IPS DF 4.7 (cell line): ENCODE measurements around the gene GRIP1.
"Not testable (repeated sequence)": the region's sequence is repeated elsewhere in the genome, so short reads cannot be mapped to it uniquely, and the experiment has no call there.

Source experiments
- DNase-seq: peaks from one replicate; pipeline ENCODE4 v3.0.0-alpha.2; 2013; ENCODE audit warnings: low spot score; ENCODE audit errors: extremely low read depth

Gene GRIP1

DNA sequence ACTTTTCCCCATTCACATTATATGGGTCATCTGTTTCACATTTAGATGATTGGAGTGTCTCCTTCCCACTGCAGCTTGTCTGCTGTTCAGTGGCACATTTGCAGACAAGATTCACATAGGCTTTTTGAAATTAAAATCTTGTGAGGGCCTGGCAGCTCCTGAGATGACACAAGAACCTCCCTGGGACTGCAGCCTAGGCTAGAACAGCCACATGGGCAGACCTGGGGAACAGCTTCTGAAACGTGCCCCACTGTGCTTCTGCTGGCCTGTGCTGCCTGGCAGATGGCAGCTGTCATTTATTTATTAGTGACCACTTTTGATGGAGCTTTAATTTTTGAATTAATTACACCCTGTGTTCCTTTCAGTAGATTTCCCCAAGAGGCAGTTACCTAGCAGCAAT lies 137.4 kb downstream of the GRIP1 start:
- DNase-seq: no peak

DNA sequence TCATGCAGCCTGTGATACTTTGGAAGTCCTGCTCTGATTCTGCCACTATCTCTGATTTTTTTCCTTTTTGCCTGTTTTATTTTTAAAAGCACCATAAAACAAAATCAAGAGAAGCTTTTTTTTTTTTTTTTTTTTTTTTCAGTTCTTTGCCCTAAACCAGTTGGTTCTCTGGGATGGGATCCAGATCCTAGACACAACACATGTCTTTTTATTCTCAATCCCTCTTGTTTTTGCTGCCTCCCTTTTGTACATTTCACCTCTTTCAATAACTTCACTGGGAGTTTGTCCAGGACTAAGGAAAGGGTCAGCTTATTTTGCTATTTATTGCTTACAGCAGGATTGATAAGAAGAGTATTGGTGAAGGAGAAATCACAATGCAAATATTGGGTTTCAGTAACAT lies 139.4 kb downstream of the GRIP1 start:
- no peak for DNase-seq

DNA sequence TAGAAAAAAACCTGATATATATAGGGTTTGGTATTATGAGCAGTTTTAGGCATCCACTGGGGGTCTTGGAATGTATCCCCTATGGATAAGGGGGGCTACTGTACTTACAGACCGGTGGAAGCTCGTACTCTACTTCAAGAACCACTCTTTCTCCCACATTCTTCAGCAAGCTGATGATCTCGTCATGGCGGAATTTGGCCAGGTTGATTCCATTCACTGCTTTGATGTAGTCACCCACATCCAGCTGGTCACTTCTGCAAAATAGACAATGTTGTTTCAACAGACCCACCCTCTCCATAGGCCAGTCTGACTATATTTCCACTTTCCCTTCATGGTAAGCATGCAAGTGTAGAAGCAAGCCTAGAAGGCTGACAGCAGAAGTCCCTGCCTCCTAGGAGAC lies 139.9 kb downstream of the GRIP1 start:
- peak; percentile 36 for DNase-seq

DNA sequence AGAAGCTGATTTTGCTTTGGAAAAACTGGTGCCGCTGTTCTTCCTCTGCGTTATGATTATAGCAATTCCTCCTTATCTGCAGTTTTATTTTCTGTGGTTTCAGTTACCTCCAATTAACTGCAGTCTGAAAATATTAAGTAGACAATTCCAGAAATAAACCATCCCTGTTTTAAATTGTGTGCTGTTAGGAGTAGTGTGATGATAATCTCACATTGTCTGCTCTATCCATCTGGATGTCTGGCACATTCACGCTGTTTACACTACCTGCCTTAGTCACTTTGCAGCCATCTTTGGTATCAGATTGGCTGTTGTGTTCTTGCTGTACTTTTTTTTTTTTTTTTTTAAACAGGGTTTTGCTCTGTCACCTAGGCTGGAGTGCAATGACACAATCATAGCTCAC lies 141.0 kb downstream of the GRIP1 start:
- DNase-seq: no peak

DNA sequence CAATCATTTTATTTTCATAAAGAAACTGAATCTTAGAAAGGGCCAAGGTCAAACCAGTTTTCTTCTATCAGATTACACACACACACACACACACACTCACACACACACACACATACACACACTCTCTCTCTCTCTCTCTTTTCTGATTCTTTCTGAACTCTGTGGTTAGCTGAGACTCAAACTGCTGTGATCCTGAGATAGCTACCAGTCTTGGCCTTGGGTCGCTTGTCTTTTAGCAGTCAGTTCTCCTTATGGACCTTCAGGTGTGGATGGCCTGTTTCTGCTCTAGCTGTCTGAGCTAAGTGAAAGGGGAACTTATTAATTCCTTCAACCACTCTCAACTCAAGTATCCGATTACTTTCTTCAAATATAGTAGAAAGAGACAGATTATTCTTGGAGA lies 145.1 kb downstream of the GRIP1 start:
- no peak for DNase-seq

DNA sequence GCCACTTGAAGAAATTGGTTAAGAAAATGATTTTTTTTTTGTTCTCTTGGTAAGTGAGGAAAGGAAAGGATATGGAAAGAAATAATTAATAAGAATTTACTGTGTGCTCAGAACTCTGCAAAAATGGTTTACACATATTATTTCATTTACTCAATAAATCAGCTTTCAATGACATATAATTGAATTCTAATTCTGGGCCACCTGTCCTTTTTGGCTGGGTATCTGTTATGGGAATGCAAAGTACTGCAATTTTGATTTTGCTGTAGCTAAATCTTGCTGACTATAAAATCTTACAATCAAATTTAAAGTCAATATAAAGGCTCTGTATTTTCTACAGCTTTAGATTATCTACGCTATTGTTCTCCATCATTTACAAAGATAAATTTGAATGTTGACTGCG lies 147.1 kb downstream of the GRIP1 start:
- no peak for DNase-seq

DNA sequence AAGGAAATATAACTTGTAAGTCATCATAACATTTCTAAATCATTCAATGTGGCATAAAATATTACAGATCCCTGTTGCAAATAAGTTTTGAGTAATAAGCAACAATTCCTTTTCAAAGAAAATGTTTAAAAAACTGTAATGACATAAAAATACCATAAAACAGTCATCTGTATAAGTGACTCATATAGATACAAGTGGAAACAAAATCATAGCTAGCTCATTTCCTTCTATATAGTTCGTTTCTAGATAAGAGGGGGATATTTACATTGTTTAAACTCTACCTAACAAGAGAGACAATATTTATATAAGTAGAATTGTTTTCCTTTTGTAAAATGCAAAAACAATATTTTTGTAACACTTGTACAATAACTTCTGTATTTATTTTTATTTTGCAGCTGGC lies 148.9 kb downstream of the GRIP1 start:
- DNase-seq: no peak

DNA sequence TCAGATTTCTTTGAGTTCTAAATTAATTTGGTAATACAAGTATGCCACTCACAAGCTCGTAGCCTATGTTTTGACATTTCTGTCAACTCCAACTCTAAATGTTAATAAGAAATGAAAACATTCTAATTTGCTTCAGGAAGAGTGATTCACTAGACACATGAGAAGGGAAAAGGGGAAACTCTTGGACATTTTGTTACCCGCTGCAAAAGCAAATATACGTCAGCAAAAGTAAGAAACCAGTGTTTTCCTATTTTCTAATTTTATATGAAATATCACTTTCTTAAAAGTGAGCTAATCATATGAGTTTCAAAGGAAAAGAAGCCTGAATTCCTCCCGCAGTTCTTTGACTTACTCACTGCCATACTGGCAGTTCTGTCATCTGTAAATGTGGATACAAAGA lies 162.3 kb downstream of the GRIP1 start:
- no peak for DNase-seq

DNA sequence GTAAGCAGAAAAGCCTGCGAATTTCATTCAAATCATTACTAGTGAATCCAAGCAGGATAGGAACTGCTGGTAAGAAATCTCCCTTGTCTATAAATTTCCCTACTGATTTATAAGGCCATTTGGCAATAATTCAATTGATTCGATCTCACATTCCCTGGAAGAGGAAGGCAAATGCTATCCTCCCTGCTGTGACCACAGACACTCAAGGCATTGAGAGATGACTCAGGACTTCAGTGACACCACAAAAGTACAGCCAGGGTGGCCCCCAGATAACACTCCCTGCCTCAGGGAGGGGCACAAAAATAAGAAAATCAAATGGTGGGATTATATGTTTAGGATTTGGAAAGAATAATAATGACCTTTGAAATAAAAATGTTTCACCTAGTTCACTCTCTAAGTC lies 162.7 kb downstream of the GRIP1 start:
- no peak for DNase-seq

DNA sequence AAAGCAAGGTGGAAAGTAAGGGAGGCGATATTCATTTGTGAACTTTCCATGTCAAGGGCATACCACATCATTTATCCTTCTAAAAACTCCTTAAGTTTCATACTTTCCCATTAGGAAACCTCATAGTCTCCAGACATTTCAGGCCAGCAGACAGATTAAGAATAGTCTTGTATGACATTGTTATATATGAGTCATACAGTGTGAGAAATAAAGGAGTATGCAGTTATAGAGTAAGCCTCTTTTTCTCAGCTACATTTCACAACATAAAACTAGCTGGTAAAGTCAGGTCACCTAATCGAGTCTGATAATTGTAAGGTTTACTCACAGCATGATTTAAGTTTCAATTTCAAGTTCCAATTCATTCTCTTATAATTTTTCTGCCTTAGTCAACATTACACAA lies 164.3 kb downstream of the GRIP1 start:
- DNase-seq: no peak

DNA sequence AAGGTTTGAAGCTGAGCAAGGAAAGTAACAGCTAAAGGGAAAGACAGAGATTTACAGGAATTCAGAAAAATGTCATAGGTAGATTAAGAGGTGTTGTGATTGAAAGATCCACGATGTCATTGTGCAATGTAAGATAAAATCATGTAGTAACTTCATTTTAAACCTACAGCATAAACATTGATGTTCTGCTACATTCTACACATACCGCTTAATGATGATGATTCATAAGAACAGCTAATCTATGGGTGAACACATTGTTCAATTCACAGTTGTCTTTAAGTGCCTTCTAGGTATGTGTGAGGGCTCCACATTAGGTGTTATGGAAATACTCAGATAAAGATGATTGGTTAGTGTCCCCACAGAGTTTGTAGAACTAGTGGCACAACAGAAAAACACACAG lies 170.9 kb downstream of the GRIP1 start:
- no peak for DNase-seq

DNA sequence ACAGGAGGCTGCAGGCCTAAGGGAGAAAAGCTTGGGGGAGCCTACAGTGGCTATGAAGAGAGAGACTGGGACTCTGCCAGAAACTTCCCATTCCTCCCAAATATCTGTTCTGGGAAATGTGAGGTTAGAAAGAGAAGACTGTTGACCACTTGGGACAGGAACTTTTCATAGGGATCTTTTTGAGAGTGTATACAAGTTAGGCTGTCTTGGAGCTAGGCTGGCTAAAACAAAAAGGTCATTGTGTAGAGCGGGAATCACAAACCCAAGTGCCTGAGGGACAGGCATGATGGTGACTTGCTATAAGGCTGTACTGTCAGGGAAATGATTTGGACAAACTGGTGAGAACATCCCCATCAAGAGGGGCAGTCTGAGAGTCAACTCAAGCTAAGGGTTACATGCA lies 175.1 kb downstream of the GRIP1 start:
- no peak for DNase-seq

DNA sequence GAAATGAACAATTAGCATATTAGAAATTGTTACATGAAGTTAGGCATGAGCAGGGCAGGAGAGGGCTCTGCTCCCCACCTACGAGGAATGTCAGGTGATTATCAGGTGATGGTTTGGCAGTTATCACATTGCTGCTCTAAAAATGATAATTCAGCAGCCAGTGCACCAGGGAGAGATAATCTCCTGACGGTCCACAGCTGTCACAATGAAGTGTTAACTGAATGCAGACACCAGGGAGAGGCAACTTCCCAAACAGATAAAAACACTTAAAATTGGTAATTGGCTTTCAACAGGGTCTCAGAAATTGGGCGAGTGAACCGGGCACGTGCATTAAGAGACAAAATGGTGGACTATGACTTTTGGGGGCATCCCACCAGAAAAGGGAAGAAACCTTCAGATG lies 176.0 kb downstream of the GRIP1 start:
- no peak for DNase-seq

DNA sequence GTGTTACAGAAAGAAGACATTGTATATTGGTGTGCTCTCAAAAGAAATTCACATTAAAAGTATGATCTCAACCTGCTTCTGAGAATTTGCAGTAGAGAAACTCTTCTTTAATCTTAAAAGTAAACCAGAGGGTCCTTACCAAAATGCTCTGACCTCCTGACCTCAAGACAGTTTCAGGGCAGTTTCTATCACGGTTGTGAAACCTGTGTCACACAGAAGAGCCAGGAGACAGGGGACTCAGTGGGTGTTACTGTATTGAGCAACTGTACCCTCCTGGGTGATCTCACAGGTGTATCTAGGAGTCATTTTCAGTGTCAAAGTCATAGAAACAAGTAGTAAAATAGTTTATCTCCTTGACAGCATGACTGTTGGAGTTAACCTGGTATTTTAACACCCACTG lies 178.0 kb downstream of the GRIP1 start:
- no peak for DNase-seq

DNA sequence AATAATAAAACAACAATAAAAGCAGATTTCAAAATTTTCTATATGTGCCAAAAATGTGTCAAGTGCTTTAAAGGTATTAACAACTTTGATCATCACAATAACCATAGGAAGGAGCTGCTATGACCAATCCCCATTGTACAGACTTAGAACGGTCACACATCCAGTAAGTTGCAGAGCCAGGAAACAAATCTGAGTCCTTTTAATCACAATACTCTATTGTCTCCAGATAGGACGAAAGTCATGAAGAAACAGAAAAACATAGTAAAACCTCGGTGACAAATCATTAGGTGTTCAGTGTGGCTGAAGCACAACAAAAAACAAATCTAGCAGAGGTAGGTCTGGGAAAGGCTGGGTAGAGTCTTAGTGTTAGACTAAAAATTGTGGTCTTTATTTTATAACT lies 178.8 kb downstream of the GRIP1 start:
- no peak for DNase-seq

DNA sequence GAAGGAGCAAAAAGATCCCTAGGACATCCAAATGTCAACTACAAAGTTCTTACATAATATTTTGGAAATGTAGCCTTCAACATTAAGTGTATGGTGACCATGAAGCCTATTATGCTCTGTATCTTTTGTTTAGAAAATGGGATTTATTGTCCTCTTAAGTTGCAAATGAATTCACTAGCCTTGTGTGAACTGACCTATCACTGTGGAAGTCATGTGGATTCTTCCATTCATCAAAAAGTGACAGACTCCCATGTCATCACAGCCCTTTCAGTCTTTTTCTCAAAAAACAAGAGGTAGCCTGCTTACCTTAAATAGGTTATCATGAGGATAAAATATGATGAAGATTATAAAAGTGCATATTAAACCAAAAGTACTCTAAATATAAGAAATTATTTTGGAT lies 179.9 kb downstream of the GRIP1 start:
- no peak for DNase-seq

DNA sequence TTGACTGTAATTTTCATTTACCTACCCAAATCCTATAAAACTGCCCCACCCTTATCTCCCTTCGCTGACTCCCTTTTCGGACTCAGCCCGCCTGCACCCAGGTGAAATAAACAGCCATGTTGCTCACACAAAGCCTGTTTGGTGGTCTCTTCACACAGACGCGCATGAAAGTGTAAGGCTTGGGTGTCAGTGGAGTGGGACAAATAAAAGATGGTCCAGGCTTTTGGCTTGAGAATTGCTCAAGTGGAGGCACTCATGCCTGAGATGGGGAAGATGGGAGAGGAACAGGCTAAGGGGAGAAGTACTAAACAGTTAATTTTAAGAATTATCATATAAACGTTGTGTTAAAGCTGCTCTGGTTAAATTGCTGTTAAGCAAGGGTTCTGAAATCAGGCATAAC lies 180.8 kb downstream of the GRIP1 start:
- DNase-seq: not testable (repeated sequence)

DNA sequence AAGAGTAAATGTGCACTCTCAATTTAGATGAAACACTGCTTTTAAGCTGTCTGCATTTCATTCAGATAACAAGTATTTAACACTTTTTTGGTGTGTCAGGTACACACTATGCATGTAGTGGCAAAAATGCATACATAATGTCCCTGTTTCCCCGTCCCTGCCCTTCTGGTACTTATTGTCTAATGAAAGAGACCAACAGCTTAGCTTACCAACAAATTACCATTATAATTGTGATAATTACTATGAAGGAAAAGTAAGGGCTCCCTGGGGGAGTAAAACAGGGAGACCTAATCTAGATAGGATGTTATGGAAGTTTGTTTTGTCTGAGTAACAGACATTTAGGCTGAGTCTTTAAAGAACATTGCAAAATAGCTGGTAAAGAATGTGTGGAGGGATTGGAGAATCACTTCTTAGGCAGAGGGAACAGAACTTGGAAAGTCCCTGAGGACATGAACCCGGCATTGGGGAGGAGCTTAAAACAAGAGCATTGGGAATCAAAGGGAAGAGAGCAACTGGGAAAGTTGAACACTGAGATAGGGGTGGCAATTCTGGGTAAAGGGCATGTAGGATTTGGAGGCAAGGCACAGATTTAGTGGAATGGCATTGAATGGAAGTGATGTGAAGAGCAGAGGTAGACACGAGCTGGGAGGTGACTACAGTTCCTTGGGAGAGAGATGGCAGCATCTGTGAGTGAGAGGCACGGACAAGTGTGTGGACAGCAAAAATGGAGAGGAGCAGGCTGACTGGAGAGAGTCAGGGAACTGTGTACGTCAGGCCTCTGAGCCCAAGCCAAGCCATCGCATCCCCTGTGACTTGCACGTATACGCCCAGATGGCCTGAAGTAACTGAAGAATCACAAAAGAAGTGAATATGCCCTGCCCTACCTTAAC lies 181.6 kb downstream of the GRIP1 start:
- DNase-seq: peak; percentile 84

DNA sequence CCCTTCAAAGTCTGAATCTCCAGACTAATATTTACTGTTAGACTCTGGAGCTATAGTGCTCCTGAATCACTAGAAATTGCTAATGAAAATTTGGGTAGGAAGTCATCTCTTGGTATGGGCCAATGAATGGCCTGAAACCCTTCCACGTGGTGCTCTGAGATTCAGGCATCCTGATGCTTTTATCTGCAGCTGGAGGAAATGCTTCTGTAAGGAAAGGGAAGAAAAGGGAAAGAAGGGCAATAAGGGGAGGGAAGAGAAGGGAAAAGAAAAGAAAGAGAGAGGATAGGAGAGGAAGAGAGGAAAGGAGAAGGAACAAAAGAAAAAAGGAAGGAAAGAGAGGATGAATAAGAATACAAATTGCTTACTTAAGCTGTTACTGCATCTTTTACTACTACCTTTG lies 182.3 kb downstream of the GRIP1 start:
- DNase-seq: peak; percentile 49

DNA sequence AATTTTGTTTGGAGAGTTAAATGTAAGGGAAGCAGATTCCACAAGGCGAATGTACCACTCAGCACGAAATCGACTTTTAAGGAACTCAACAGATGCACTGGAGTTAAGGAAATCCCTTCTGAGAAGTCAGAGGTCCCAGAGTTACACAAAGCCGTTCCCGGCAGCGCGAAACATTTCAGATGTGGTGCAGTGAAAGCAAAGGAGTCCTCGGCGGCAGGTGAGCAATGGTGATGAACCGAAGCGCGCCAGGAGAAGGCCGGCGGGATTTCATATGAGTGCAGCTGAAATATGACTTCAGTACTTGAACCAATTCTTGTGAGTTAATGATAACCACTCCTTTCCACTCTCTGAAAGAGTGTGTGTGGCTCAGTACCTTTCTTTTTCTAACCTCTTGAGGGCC lies 183.2 kb downstream of the GRIP1 start:
- no peak for DNase-seq

DNA sequence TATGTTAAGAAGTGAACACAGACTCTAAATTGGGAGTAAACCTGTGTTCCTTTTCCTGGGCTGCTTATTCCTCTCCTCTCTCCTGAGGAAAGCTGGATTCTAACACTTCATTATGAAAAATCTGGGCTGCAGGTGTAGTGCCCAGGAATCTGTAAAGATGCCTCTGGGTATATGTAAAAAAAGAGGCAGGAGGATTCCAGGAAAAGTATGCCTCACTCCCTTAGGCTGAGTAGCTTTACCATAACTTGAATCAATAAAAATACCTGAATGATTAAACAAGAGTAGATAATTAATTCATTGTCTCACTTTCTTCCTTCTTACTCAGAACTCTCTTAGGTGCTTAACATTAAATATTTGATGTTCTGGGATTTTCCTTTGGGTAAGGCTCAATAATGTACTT lies 185.1 kb downstream of the GRIP1 start:
- DNase-seq: no peak

DNA sequence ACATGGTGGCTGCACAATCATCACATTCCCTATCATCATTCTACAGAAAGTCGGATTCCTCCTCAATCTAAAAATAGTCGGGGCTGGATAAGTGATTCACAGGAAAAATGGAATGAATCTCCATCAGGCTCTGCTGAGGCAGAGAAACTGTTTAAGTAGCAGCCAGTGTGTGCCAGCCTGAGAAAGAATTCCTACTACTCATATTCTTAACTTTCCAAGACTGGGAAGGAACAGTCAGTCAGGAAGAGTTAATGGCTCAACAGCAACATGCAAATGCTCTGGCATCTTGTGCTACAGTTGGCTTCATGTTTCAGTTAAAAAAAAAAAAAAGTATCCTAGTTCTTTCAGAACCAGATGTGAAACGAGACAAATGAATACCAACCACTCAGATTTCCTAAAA lies 187.0 kb downstream of the GRIP1 start:
- no peak for DNase-seq

DNA sequence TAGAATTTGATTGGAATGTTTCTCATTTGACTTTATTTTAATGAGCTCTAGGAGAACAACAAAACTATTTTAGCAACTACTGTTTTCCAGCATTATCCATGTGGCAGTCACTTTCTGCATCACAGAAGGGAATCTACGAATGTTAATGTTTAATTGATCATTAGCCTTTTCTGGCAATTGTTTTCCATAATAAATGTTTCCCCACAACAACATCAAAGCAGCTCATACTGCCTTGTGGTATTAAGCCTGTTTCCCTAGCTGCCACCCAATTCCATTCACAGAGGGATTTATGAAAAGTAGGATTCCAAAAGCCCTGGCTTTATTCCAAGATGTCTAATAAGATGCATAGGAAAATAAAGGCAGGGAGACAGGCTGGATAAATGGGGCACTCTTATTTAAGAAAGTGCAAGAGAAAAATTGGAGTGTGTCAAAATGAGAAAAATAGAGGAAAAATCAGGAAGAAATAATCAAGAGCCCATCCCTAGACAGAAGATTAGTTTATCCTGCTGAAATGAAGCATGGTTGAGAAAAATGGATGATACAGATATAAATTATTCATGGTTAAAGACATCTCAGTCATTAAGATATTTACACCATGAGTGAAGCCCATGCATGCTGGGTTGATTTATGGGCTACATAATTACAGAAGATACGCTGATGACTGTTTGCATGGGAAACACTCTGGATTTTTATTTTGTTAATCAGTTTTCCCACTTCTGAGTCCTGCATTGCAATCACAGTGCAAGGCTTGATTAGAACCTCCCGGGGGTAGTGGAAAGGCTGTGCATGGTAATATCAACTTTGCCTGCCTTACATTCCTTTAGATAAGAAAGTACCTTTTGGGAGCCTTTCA lies 196.3 kb downstream of the GRIP1 start:
- DNase-seq: no peak
